SK-N-SH treated with all-trans-retinoic acid at 6 μM for 48 hours (cell line): ENCODE results near the gene CST7.

Experiments used
- CSDC2 ChIP-seq: fragments of 250-450 bp; sonication (Bioruptor Pico); IDR thresholded peaks from 2 replicates; pipeline ENCODE4 v1.5.0; 2020; ENCODE audit warnings: mild to moderate bottlenecking, moderate library complexity
- GLIS3 ChIP-seq: fragments of 250-450 bp; sonication (Bioruptor Pico); IDR thresholded peaks from 2 replicates; pipeline ENCODE4 v1.5.0; 2020; ENCODE audit warnings: mild to moderate bottlenecking, moderate library complexity
- ISL1 ChIP-seq: fragments of 250-450 bp; sonication (Bioruptor Pico); IDR thresholded peaks from 2 replicates; pipeline ENCODE4 v2.1.2; 2022; ENCODE audit warnings: mild to moderate bottlenecking, moderate library complexity
- OSR1 ChIP-seq: fragments of 250-450 bp; sonication (Bioruptor Pico); IDR thresholded peaks from 2 replicates; pipeline ENCODE4 v1.8.0; 2022; ENCODE audit warnings: moderate library complexity, mild to moderate bottlenecking, inconsistent platforms
- TOX ChIP-seq: fragments of 250-450 bp; sonication (Bioruptor Pico); IDR thresholded peaks from 2 replicates; pipeline ENCODE4 v1.8.0; 2021; ENCODE audit warnings: mild to moderate bottlenecking, moderate library complexity, borderline replicate concordance
- ZFP3 ChIP-seq: fragments of 250-450 bp; sonication (Bioruptor Pico); IDR thresholded peaks from 2 replicates; pipeline ENCODE4 v1.5.0; 2020; ENCODE audit warnings: mild to moderate bottlenecking, moderate library complexity
- ZFP30 ChIP-seq: fragments of 450-650 bp; formaldehyde crosslinking; IDR thresholded peaks from 2 replicates; pipeline ENCODE4 v1.5.0; 2022; ENCODE audit warnings: mild to moderate bottlenecking, moderate library complexity
- ZNF8 ChIP-seq: fragments of 450-650 bp; formaldehyde crosslinking; IDR thresholded peaks from 2 replicates; pipeline ENCODE4 v1.5.0; 2020; ENCODE audit warnings: mild to moderate bottlenecking, moderate library complexity
- TF ChIP-seq, protein P1 (sequence below): fragments of 250-450 bp; sonication (Bioruptor Pico); IDR thresholded peaks from 2 replicates; pipeline ENCODE4 v1.8.0; 2020; ENCODE audit warnings: mild to moderate bottlenecking, moderate library complexity, borderline replicate concordance
- TF ChIP-seq, protein P2 (sequence below): fragments of 250-450 bp; sonication (Bioruptor Pico); IDR thresholded peaks from 2 replicates; pipeline ENCODE4 v1.5.1; 2021; ENCODE audit warnings: mild to moderate bottlenecking, moderate library complexity
- TF ChIP-seq, protein P3 (sequence below): fragments of 250-450 bp; sonication (Bioruptor Pico); IDR thresholded peaks from 2 replicates; pipeline ENCODE4 v1.5.0; 2020; ENCODE audit warnings: mild to moderate bottlenecking, moderate library complexity
- TF ChIP-seq, protein P4 (sequence below): fragments of 250-450 bp; sonication (Bioruptor Pico); IDR thresholded peaks from 2 replicates; pipeline ENCODE4 v1.5.1; 2020; ENCODE audit warnings: low read depth, mild to moderate bottlenecking, moderate library complexity

DNA sequence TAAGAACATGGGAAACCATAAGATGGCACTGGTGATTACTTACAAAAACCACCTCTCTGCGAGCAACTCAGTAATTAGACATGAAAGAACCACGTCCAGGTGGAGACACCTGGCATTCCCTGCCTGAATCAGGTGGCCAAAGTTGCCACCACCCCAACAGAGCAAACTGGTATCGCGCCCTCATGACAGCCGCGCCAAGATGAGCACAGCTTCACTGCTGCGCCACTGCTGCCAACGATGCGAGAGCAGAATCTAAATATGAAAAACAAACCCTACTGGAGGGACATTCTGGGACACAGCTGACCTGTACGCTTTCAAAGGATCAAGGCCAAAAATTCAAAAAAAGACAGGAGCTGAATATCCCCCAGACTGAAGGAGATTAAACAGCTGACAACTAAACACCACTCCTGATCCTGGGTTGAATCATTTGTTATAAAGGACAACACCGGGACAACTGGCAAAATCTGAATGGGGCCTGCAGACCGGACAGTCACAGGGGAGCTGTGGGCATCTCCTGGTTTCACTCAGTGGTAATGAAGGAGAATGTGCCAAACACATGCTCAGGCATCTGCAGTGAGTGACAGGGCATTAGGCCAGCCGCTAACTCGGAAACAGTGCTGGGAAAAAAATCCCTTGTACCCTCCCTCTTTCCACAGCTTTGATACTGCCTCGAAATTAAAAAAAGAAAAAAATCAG is 17.4 kb downstream of the CST7 start:
- TF ChIP-seq, protein P1, sequence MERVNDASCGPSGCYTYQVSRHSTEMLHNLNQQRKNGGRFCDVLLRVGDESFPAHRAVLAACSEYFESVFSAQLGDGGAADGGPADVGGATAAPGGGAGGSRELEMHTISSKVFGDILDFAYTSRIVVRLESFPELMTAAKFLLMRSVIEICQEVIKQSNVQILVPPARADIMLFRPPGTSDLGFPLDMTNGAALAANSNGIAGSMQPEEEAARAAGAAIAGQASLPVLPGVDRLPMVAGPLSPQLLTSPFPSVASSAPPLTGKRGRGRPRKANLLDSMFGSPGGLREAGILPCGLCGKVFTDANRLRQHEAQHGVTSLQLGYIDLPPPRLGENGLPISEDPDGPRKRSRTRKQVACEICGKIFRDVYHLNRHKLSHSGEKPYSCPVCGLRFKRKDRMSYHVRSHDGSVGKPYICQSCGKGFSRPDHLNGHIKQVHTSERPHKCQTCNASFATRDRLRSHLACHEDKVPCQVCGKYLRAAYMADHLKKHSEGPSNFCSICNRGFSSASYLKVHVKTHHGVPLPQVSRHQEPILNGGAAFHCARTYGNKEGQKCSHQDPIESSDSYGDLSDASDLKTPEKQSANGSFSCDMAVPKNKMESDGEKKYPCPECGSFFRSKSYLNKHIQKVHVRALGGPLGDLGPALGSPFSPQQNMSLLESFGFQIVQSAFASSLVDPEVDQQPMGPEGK: no peak
- TF ChIP-seq OSR1 (no peak), ZNF8 (no peak), ZFP30 (CRISPR knock-in tag) (no peak), ZFP3 (CRISPR knock-in tag) (no peak), TOX (no peak), ISL1 (no peak), GLIS3 (CRISPR knock-in tag) (no peak), CSDC2 (CRISPR knock-in tag) (no peak)
- TF ChIP-seq, protein P2, sequence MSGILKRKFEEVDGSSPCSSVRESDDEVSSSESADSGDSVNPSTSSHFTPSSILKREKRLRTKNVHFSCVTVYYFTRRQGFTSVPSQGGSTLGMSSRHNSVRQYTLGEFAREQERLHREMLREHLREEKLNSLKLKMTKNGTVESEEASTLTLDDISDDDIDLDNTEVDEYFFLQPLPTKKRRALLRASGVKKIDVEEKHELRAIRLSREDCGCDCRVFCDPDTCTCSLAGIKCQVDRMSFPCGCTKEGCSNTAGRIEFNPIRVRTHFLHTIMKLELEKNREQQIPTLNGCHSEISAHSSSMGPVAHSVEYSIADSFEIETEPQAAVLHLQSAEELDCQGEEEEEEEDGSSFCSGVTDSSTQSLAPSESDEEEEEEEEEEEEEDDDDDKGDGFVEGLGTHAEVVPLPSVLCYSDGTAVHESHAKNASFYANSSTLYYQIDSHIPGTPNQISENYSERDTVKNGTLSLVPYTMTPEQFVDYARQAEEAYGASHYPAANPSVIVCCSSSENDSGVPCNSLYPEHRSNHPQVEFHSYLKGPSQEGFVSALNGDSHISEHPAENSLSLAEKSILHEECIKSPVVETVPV (CRISPR knock-in tag): no peak
- TF ChIP-seq, protein P3, sequence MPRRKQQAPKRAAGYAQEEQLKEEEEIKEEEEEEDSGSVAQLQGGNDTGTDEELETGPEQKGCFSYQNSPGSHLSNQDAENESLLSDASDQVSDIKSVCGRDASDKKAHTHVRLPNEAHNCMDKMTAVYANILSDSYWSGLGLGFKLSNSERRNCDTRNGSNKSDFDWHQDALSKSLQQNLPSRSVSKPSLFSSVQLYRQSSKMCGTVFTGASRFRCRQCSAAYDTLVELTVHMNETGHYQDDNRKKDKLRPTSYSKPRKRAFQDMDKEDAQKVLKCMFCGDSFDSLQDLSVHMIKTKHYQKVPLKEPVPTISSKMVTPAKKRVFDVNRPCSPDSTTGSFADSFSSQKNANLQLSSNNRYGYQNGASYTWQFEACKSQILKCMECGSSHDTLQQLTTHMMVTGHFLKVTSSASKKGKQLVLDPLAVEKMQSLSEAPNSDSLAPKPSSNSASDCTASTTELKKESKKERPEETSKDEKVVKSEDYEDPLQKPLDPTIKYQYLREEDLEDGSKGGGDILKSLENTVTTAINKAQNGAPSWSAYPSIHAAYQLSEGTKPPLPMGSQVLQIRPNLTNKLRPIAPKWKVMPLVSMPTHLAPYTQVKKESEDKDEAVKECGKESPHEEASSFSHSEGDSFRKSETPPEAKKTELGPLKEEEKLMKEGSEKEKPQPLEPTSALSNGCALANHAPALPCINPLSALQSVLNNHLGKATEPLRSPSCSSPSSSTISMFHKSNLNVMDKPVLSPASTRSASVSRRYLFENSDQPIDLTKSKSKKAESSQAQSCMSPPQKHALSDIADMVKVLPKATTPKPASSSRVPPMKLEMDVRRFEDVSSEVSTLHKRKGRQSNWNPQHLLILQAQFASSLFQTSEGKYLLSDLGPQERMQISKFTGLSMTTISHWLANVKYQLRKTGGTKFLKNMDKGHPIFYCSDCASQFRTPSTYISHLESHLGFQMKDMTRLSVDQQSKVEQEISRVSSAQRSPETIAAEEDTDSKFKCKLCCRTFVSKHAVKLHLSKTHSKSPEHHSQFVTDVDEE (CRISPR knock-in tag): no peak
- TF ChIP-seq, protein P4, sequence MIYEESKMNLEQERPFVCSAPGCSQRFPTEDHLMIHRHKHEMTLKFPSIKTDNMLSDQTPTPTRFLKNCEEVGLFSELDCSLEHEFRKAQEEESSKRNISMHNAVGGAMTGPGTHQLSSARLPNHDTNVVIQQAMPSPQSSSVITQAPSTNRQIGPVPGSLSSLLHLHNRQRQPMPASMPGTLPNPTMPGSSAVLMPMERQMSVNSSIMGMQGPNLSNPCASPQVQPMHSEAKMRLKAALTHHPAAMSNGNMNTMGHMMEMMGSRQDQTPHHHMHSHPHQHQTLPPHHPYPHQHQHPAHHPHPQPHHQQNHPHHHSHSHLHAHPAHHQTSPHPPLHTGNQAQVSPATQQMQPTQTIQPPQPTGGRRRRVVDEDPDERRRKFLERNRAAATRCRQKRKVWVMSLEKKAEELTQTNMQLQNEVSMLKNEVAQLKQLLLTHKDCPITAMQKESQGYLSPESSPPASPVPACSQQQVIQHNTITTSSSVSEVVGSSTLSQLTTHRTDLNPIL: no peak
